Body of pancreas (tissue), 4 donors: Measurements from ENCODE around the gene MOB4.

Experiments used
- POLR2A ChIP-seq, 3 donors: fragments of 450-650 bp; IDR thresholded peaks; one replicate each; pipeline ENCODE4 v1.6.1; 2016; ENCODE audit warnings: antibody characterized with exemption in 3 of 3, mild to moderate bottlenecking in 2 of 3
- TF ChIP-seq, protein P1 (sequence below), 7 experiments: fragments of 450-650 bp in 4 of 7; fragments of 200-600 bp in 3 of 7; sonication (generic) in 3 of 7; IDR thresholded peaks; one replicate each; pipeline ENCODE4 v1.5.1; 2016 to 2019; ENCODE audit warnings: antibody characterized with exemption in 7 of 7

DNA sequence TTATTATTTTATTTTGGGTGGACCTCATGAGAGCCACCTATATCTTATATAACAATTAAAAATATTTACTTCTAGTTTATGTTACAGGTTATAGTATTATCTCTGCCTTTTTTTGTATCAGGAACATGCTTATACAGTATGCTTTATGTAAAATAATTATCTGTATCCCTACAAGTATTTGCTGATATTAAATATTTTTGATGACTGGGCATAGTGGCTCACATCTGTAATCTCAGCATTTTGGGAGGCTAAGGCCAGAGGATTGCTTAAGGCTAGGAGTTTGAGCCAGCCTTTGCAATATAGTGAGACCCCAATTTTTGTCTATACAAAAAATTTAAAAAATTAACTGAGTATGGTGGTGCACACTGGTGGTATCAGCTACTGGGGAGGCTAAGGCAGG lies 39.6 kb downstream of the MOB4 start:
- TF ChIP-seq, protein P1, sequence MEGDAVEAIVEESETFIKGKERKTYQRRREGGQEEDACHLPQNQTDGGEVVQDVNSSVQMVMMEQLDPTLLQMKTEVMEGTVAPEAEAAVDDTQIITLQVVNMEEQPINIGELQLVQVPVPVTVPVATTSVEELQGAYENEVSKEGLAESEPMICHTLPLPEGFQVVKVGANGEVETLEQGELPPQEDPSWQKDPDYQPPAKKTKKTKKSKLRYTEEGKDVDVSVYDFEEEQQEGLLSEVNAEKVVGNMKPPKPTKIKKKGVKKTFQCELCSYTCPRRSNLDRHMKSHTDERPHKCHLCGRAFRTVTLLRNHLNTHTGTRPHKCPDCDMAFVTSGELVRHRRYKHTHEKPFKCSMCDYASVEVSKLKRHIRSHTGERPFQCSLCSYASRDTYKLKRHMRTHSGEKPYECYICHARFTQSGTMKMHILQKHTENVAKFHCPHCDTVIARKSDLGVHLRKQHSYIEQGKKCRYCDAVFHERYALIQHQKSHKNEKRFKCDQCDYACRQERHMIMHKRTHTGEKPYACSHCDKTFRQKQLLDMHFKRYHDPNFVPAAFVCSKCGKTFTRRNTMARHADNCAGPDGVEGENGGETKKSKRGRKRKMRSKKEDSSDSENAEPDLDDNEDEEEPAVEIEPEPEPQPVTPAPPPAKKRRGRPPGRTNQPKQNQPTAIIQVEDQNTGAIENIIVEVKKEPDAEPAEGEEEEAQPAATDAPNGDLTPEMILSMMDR (IDR thresholded peaks at IDR 0.05): no peak
- no peak for TF ChIP-seq POLR2A (IDR thresholded peaks at IDR 0.05)
